DMS53 treated with DMSO at 0.1 percent for 48 hours (cell line): ENCODE results near the gene SLC24A4.

Source experiments
- DNase-seq: peaks from one replicate; lab custom pipeline; 2025; ENCODE audit not compliant: unreplicated experiment; lab: John Stamatoyannopoulos, UW

SLC24A4 gene

DNA sequence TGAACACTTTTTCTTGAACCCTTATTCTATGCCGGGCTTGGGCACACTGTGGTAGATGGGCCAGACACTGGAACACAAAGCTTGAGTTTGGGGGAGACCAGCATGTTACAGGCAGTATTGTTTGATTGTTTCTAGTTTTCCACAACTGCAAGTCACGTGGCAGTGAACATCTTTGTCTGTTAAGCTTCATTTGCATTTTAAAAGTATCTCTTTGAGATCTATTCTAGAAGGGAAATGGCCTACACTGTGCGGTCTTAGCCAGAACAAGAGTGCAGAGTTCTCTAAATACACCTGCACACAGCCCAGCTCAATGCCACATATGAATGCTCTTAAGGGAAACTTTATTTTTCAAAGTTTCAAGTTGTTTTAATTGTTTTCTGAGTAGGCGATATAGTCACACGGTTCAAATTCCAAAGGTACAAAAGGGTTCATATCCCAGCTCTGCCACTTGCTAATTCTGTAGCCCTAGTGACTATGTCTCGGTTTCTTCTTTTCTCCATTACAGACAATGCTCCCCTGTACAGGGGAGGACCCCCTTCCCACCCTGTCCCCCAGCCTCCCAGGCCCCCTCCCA lies 215.5 kb downstream of the SLC24A4 start:
- no peak for DNase-seq

- DNase-seq = no peak
Measured at GRCh38 chr14:92539419-92539818, 216.5 kb downstream of the SLC24A4 start.

GRCh38 chr14:92539875-92540274 lies 216.9 kb downstream of the SLC24A4 start:
- no peak for DNase-seq

GRCh38 chr14:92540472-92541048 lies 217.6 kb downstream of the SLC24A4 start:
- peak; percentile 10 for DNase-seq

DNA sequence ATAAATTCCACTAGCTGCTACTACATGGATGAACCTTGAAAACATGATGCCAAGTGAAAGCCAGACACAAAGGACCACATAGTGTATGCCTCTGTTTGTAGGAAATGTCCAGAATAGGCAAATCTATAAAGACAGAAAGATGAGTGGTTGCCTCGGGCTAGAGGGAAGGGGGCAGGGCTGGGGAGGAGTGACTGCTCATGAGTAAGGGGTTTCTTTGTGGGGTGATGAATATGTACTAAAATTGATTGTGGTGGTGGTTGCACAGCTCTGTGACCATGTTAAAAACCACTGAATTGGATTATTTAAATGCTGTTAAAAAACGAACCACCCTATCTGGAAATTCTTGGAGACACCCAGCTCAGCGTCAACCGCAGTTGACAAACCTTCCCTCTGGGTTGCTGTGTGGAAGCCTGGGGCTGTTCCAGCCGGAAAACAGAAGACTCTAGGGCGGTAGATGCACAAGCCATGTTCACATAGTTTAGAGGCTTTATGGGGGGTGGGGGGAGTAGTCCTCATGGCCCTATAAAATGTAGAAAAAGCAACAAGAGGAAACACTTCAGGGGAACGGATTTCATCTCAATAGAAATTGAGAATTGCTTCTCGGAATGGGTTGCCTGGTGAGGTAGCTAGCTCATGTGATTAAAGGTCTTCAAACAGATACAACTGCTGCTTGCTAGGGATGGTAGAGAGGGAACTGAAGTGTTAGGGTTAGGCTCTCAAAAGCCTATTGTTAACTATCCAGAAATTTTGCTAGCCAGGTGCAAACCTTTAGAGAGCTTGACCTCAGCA lies 220.0 kb downstream of the SLC24A4 start:
- DNase-seq = no peak

GRCh38 chr14:92544051-92544720 lies 221.2 kb downstream of the SLC24A4 start:
- no peak for DNase-seq

DNA sequence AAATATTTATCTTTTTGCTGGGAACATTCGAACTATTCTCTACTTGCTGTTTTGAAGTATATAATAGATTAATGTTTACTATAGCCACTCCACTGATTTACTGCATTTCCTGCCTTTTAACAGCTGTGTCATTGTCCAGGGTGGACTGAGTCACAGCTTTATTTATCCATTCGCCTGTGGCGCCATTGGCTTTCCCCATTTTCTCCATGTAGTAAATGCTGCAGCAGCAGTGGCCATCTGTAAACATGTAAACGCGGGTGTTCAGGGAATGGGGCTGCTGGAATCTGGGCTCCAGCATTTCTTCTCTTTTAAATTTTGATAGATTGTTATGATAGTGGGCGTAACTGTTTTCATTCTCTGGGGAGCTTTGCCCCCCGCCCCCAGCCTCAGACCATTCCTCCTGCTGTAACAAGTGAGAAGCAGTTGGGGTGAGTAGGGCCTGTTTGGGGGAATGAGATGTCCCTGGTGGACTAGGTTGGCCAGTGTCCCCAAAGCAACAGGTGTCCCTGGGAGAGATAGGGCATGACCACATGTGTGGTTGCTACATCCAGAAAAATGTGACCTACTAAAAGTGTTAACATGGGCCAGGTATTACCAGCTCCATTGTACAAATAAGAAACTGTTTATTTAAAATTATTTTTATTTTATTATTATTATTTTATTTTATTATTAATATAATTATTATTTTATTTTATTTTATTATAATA lies 223.5 kb downstream of the SLC24A4 start:
- peak; percentile 65 for DNase-seq

- DNase-seq = no peak
Measured at GRCh38 chr14:92549105-92549858, 226.3 kb downstream of the SLC24A4 start.

GRCh38 chr14:92549859-92550230 lies 226.9 kb downstream of the SLC24A4 start:
- DNase-seq = no peak
